Measurements from ENCODE around the gene FRMD6.

GRCh38 chr14:51723990-51724389, 72.3 kb downstream of the FRMD6 start:
- TF ChIP-seq CTCF (IDR thresholded peaks at IDR 0.05) (no peak), POLR2AphosphoS5 (IDR thresholded peaks at IDR 0.05) (no peak), POLR2A (IDR thresholded peaks at IDR 0.05) (no peak), EP300 (IDR thresholded peaks at IDR 0.05) (no peak)

Measured in suprapubic skin (tissue), 4 donors.